ENCODE results near the gene DNAH7.

DNAH7 gene

DNA sequence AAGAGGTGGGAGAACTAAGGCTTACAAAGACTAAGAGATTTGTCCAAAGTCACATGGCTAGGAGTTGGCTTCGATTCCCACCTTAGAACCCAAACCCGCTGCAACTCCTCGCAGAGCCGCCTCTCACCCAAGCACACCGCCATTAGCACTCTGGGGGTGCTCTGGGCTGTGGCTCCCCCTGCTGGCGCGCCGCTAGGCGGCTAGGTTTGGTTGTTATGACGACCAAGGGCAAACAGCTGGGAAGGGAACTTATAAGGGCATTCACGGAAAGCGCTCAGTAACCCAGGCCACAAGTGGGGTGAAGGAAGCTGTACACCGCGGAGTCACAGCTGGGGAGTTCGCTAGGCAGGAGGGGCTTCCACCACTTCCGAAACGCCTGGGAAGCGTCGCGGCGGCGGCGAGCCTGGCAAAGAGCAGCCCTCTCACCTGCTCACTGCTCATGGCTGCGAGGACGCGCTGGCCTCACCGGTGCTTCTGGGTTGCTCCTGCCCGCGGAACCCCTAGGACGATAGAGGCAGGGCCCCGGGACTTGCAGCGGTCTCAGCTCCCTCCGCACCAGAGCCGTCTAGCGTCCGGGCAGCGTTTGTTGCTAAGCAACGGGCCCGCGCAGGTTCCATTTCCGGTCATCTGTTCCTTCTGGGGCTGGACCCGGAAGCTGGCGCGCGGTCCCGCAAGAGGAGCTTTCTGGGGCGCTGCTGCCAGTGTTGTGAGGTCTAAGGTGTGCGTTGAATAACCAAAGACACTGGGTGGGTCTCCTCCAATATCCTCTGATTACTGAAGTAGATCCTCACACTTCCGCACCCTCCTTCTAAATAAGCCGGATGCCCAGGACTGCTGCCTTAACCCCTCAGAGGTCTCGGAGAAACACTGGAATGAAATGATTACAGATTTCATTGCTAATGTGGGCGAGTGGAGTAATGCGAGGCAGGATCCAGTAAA, at the start of gene DNAH7:
Gene DNAH7, minus strand, starts transcription at position 567 of the 939 bp plus-strand sequence. Its CDS starts 126 bp downstream, at position 441.
- peak within 1 kb of the TSS; percentile 77 for H3K4me3 ChIP-seq (ENCODE audit: low read depth, low read length)
- TF ChIP-seq, protein P1, sequence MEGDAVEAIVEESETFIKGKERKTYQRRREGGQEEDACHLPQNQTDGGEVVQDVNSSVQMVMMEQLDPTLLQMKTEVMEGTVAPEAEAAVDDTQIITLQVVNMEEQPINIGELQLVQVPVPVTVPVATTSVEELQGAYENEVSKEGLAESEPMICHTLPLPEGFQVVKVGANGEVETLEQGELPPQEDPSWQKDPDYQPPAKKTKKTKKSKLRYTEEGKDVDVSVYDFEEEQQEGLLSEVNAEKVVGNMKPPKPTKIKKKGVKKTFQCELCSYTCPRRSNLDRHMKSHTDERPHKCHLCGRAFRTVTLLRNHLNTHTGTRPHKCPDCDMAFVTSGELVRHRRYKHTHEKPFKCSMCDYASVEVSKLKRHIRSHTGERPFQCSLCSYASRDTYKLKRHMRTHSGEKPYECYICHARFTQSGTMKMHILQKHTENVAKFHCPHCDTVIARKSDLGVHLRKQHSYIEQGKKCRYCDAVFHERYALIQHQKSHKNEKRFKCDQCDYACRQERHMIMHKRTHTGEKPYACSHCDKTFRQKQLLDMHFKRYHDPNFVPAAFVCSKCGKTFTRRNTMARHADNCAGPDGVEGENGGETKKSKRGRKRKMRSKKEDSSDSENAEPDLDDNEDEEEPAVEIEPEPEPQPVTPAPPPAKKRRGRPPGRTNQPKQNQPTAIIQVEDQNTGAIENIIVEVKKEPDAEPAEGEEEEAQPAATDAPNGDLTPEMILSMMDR (IDR thresholded peaks at IDR 0.05; ENCODE audit: low read depth, low read length): peak; percentile 97

DNA sequence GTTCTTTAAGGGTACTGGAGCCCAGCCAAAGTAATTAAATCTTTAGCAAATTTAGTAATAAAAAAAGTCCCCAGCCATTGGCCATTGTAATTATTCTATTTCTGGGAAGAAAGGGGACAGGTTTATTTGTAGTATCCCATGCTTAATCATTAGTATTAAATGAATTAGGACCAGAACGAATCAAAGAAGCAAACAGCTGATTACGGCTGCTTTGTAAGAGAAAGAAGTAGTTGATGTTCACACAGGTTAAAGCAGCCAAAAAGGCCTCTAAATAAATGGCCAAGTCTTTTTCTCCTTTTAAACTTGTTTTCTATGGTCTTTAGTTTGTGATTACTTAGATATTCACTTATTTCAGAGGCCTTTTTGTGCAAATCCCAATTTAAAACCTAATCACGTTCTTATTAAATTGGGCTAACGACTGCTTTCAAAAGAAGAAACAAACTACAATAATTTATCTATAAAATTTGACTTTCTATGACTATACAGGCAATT, 48.6 kb upstream of the DNAH7 start:
- TF ChIP-seq, protein P1 (IDR thresholded peaks at IDR 0.05; ENCODE audit: low read depth, low read length): no peak
- H3K4me3 ChIP-seq (ENCODE audit: low read depth, low read length): no peak overlapping the region

DNA sequence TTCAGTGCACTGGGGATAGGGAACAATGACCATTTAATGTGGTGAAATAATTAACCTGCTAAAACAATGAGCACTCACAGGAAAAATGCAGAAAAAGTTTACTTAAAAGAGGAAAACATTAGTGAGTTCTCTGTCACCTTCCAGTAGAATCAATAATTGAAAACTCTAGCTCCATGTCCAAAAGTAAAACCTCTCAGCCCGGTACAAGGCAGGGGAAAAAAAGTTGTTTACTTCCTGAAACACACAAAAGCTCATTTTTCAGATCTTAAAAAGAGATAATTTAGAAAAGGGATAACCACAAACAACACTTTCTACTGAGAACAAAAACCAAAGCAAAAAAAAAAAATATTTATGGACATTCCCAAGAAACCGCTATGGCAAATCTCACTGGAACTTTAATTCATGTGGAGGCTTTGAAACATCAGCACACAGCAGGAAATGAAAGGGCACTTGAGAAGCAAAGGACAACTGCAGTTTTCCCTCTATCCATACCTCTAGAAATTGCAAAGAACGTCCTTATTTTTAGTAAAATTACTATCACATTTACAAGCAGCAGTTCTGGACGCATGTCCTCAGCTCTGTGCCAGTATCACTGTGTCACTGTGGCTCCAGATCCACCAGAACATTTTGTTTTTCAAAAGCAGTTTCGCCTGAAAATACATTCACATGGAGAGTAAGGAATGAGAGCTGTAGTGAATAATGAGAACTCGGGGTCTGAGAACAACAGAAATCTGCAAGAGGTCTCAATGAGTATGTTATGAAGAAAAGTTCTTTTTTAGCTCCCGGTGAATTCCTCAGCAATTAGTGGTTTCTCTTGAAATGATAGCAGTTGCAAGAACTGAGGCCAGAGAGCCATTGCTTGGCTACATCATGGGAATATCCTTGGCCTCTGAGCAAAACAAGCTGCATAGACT, 44.7 kb upstream of the DNAH7 start:
- no peak overlapping the region for H3K4me3 ChIP-seq (ENCODE audit: low read depth, low read length)
- TF ChIP-seq, protein P1 (IDR thresholded peaks at IDR 0.05; ENCODE audit: low read depth, low read length): no peak

DNA sequence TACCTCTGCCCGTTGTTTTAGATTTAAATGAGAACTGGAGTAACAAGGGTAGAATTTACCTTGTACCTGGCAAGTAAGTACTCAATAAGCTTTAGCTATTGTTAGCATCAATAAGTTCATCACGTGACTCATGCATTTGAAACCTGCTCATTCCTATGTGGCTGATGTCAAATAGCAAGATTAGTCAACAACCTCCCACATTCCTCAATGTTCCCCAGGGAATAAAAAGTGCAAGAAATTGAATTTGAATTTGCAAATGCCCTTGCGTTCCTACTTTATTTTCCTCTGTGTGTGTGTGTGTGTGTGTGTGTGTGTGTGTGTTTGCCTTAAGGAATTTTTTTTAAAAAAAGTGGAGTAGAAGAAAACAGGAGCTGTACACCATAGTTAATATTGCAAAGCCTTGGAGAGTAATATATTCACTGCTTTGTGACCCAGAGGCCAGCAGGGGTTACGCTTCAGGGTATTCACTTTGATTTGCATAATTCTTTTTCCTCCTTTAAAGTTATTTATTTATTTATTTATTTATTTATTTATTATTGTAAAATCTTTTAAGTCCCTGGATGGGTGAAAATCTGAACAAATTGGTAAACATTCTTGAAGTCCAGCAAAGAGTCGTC, 43.9 kb upstream of the DNAH7 start:
- no peak overlapping the region for H3K4me3 ChIP-seq (ENCODE audit: low read depth, low read length)
- TF ChIP-seq, protein P1 (IDR thresholded peaks at IDR 0.05; ENCODE audit: low read depth, low read length): no peak

DNA sequence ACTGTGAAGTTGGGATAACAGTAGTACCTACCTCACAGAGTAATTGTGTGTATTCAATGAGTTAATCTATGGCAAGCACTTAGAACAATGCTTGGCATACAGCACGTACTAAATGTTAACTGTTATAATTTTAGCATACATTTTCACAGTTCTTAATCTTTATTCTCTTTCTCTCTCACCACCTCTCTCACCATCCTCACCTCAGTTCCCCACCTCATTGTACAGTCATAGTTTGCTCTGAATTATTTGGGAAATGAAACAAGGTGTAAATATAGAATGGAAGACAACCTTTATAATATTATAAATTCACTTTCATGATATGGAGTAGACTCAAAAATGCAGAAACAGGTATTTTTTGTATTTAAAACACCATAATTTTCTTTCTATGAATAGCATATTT, 40.0 kb upstream of the DNAH7 start:
- H3K4me3 ChIP-seq (ENCODE audit: low read depth, low read length): no peak overlapping the region
- TF ChIP-seq, protein P1 (IDR thresholded peaks at IDR 0.05; ENCODE audit: low read depth, low read length): no peak

DNA sequence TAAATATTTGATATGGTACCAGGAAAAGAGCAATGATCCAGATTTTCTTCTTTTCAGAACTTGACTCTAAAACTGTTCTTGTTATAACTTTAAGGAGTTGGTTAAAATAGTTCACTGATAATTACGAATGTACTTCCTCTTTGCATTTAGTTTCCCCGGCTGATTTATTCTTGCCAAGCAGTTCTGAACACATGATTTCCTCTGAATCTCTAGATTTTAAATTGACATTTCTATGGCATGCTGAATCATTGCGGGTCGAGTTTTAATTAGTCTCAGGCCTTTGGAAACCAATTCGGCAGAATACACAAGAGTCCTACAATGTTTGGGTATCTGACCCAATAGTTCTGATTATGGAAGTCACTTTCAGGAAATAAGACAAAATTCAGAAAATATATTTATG, 37.3 kb upstream of the DNAH7 start:
- no peak overlapping the region for H3K4me3 ChIP-seq (ENCODE audit: low read depth, low read length)
- TF ChIP-seq, protein P1 (IDR thresholded peaks at IDR 0.05; ENCODE audit: low read depth, low read length): no peak
